Activated naive CD4-positive, alpha-beta T cell (primary cell): ENCODE results near the gene COX7B.

Experiments
- DNase-seq, 4 experiments: peaks; one replicate each; lab custom pipeline; 2025; lab: John Stamatoyannopoulos, UW

Gene COX7B

DNA sequence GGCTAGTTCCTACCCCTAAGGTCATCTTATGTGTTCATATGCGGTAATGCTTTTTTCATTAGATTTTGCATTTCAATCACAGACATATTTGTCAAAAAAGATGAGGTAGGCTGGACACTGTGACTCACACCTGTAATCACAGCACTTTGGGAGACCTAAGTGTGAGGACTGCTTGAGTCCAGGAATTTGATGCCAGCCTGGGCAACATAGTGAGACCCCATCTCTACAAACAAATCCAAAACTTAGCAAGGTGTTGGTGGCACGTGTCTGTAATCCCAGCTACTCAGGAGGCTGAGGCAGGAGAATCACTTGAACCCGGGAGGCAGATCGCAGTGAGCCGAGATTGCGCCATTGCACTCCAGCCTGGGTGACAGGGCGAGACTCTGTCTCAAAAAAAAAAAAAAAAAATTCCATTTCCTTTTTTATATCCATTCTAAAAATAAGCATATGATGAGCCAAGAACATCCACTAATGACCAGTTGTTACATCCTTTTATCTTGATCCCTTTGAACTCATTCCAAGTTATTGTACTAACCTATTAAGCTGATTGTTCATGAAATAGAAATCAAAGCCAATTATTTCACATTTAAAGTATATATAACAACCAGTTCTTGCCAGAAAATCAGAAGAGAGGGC lies 46.8 kb downstream of the COX7B start:
- no peak for DNase-seq

DNA sequence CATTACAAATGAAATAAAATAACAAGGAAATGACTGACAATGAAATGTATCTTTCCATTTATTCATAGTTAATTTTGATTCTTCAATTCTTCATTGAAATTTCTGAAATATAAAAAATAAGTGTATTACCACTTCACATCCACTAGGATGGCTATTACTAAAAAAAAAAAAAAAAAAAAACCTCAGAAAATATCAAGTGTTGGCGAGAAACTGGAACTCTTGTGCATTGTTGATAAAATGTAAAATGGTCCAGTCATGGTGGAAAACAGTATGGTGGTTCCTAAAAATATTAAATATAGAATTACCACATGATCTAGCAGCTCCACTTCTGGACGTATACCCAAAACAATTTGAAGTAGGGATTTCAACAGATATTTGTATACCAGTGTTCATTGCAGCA lies 47.3 kb downstream of the COX7B start:
- DNase-seq = no peak

DNA sequence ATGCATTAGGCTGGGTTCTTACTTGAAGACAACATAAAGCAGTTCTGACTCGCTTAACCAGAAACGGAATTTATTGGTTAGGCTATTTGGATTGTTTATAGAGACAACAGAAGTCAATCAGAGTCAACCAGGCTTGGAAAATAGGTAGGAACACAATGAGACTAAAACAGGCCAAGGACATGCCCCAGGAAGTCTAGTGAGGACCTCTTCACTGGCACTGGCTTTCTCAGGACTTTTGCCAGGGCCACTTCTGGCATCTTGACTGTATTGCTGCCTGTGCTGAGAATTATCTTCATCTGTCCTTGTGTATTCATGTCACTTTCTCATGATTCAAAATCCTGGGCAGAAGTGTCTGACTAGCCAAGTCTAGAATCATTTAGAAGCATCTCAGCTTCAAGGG lies 50.6 kb downstream of the COX7B start:
- no peak for DNase-seq

DNA sequence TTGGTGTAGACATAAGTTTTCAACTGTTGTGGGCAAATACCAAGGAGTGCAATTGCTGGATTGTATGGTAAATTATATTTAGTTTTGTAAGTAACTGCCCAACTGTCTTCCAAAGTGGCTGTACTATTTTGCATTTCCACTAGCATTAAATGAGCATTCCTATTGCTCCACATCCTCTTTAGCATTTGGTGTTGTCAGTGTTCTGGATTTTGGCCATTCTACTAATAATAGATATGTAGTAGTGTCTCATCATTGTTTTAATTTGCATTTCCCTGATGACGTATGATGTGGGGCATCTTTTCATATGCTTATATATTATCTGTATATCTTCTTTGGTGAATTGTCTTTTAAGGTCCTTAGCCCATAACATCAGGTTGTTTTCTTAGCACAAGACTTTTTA lies 52.9 kb downstream of the COX7B start:
- no peak for DNase-seq

DNA sequence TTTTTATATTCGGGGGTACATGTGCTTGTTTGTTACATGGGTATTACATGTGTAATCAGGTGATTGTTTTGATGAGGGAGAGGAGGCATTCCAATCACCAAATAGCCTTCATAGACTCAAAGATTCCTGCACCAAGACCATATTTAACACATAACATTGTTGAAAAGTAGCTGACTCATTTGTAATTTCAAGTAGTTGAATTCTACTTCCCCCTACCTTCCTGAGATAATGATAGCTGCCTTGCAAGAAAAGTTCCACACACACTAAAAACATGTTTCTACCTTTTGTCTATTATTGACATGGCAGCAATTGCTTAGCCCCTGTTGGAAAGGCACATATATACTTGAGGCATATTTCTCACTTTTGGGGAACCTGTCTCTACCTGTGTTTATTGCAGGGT lies 54.0 kb downstream of the COX7B start:
- DNase-seq = no peak

DNA sequence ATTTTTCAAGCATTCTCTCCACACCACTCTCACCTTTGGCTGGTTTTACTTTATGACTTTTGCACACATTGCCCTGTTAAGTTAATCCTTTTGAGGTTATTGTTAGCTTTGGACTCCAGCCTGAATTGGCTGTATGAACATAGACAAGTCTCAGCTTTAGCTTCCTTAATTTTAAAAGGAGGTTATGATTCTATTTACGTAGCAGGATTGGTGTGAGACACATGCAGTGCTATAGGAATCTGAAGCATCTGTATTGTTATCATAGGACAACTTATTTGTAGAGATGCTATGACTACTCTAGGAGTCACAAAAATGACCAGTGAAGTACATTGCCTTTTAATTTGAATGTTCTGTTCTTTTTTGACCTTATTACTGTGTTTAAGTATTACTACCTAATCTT lies 54.4 kb downstream of the COX7B start:
- no peak for DNase-seq
